Tibial artery (tissue), 4 donors: ENCODE results near the gene SHISA7.
A peak's percentile ranks its signal among the peaks of the same experiment; 100 is the strongest.

Source experiments
- DNase-seq, 2 donors: peaks; one replicate each; pipeline ENCODE4 v3.0.0-alpha.2; 2019
- H3K27ac ChIP-seq, 2 donors: fragments of 200-600 bp; sonication (generic) in 1 of 2; 1 replicate in 1 of 2; 2 replicates in 1 of 2; pipeline ENCODE4 v1.5.1; 2018 to 2019; ENCODE audit warnings: mild to moderate bottlenecking in 1 of 2
- H3K27me3 ChIP-seq, 2 donors: fragments of 200-600 bp; sonication (generic) in 1 of 2; one replicate each; pipeline versions ENCODE4 v1.5.1 to v1.6.0; 2016 to 2019
- H3K36me3 ChIP-seq, 3 donors: fragments of 200-600 bp; sonication (generic) in 2 of 3; one replicate each; pipeline ENCODE4 v1.5.1; 2016 to 2019; ENCODE audit warnings: mild to moderate bottlenecking in 2 of 3
- H3K4me1 ChIP-seq, 4 donors: fragments of 200-600 bp; sonication (generic) in 2 of 4; 1 replicate in 3 of 4; 2 replicates in 1 of 4; pipeline ENCODE4 v1.5.1; 2016 to 2019
- H3K4me3 ChIP-seq, 2 donors: fragments of 200-600 bp; sonication (generic) in 1 of 2; 1 replicate in 1 of 2; 2 replicates in 1 of 2; pipeline ENCODE4 v1.5.1; 2018 to 2019; ENCODE audit warnings: mild to moderate bottlenecking in 2 of 2
- H3K9me3 ChIP-seq, 3 donors: fragments of 200-600 bp; sonication (generic) in 1 of 3; one replicate each; pipeline ENCODE4 v1.5.1; 2016 to 2019
- intact Hi-C: fragments of 100-400 bp; cut with DNase I; formaldehyde crosslinking; loops from one replicate; pipeline ENCODE4 v1.15.0; 2023; ENCODE audit warnings: low total_unique reads
- TF ChIP-seq, protein P1 (sequence below), 2 experiments: fragments of 200-600 bp in 1 of 2; fragments of 450-650 bp in 1 of 2; IDR thresholded peaks; one replicate each; pipeline ENCODE4 v1.5.1; 2017 to 2019; ENCODE audit warnings: antibody characterized with exemption in 2 of 2, mild to moderate bottlenecking in 1 of 2, moderate library complexity in 1 of 2

Gene SHISA7

DNA sequence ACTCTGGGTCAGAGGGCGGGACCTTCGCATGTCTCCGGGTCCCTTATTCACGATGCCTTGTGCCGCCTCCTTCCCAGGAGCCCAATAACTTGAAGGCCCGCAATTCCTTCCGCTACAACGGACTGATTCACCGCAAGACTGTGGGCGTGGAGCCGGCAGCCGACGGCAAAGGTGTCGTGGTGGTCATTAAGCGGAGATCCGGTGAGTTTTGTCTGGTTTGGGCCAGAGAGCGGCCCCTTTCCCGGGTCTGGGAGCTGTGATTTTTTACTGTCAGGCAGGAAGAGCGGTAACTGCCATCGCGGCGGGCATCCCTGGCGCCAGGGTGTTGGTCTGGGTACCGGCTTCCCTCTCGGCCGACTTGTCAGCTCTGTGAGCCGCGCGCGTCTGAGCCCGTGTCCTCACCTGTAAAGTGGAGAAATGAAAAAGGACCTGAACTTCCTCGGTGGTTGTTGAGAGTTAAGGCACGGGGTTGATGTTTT lies 56.6 kb downstream of the SHISA7 start:
- Histone ChIP-seq H3K9me3 (no peaks in the 10 kb centered on the region), H3K27me3 (no peaks in the 10 kb centered on the region), H3K4me3 (peak overlapping the region; percentile 78 to 93), H3K27ac (peak overlapping the region; percentile 85 to 94), H3K4me1 (peaks cover 0 to 59% (median 47%) of the 10 kb centered on the region in 4 donors), H3K36me3 (peaks cover 4 to 46% (median 32%) of the 10 kb centered on the region in 3 donors)
- intact Hi-C loops, result no loop called here
- TF ChIP-seq, protein P1, sequence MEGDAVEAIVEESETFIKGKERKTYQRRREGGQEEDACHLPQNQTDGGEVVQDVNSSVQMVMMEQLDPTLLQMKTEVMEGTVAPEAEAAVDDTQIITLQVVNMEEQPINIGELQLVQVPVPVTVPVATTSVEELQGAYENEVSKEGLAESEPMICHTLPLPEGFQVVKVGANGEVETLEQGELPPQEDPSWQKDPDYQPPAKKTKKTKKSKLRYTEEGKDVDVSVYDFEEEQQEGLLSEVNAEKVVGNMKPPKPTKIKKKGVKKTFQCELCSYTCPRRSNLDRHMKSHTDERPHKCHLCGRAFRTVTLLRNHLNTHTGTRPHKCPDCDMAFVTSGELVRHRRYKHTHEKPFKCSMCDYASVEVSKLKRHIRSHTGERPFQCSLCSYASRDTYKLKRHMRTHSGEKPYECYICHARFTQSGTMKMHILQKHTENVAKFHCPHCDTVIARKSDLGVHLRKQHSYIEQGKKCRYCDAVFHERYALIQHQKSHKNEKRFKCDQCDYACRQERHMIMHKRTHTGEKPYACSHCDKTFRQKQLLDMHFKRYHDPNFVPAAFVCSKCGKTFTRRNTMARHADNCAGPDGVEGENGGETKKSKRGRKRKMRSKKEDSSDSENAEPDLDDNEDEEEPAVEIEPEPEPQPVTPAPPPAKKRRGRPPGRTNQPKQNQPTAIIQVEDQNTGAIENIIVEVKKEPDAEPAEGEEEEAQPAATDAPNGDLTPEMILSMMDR (IDR thresholded peaks at IDR 0.05), result no peak
- DNase-seq, result no peak

GRCh38 chr19:55385724-55386492 lies 57.2 kb downstream of the SHISA7 start, which contains the start of gene RPL28:
Gene RPL28 (plus strand): TSS chr19:55385932. CDS start chr19:55386358, 426 bp downstream.
- Histone ChIP-seq H3K27ac (peak within 1 kb of the TSS; percentile 85 to 94), H3K4me3 (peak within 1 kb of the TSS; percentile 78 to 93), H3K36me3 (peaks cover 4 to 40% (median 32%) of the 10 kb centered on the region in 3 donors), H3K27me3 (no peaks in the 10 kb centered on the region), H3K4me1 (peaks cover 0 to 59% (median 47%) of the 10 kb centered on the region in 4 donors), H3K9me3 (no peaks in the 10 kb centered on the region)
- TF ChIP-seq, protein P1 (IDR thresholded peaks at IDR 0.05), result no peak
- intact Hi-C loops, result loop anchor here (2.0 kb wide), 1 partner anchor 47 kb away; the partner anchor contains the start of gene KMT5C
- peak; percentile 96 to 99 for DNase-seq

- TF ChIP-seq, protein P1 (IDR thresholded peaks at IDR 0.05), result no peak
- H3K36me3 ChIP-seq, result peaks cover 4 to 32% (median 25%) of the 10 kb centered on the region in 3 donors
- H3K27ac ChIP-seq, result peak overlapping the region; percentile 85 to 94
- intact Hi-C loops, result loop anchor here (2.0 to 5.0 kb wide), 2 partner anchors 46 to 83 kb away; partner anchors contain the start of gene KMT5C
- H3K9me3 ChIP-seq, result no peaks in the 10 kb centered on the region
- H3K4me1 ChIP-seq, result peaks cover 0 to 53% (median 47%) of the 10 kb centered on the region in 4 donors
- H3K4me3 ChIP-seq, result peak overlapping the region; percentile 78 to 93
- H3K27me3 ChIP-seq, result no peaks in the 10 kb centered on the region
- DNase-seq, result peak; percentile 99
Measured at GRCh38 chr19:55384920-55385723, 58.0 kb downstream of the SHISA7 start.

GRCh38 chr19:55384131-55384919 lies 58.8 kb downstream of the SHISA7 start, which contains the start of gene TMEM238:
Gene TMEM238 (minus strand): TSS chr19:55384292. CDS start chr19:55384259, 33 bp downstream.
- Histone ChIP-seq H3K36me3 (peaks cover 4 to 24% (median 24%) of the 10 kb centered on the region in 3 donors), H3K9me3 (no peaks in the 10 kb centered on the region), H3K4me1 (peaks cover 0 to 47% (median 45%) of the 10 kb centered on the region in 4 donors), H3K27me3 (no peaks in the 10 kb centered on the region), H3K27ac (peak within 1 kb of the TSS; percentile 85 to 94), H3K4me3 (peak within 1 kb of the TSS; percentile 78 to 93)
- TF ChIP-seq, protein P1 (IDR thresholded peaks at IDR 0.05), result no peak
- no peak for DNase-seq
- intact Hi-C loops, result loop anchor here (2.0 to 5.0 kb wide), 2 partner anchors 46 to 82 kb away; partner anchors contain the start of gene KMT5C
